Activated T-cell treated with anti-CD3 and anti-CD28 coated beads for 48 hours (primary cell): ENCODE measurements around the gene DLX2.

ENCODE experiments used
- DNase-seq: peaks from one replicate; pipeline ENCODE4 v3.0.0-alpha.2; 2020; ENCODE audit warnings: low read depth

DLX2 gene

GRCh38 chr2:172053486-172053885, 49.2 kb downstream of the DLX2 start:
- DNase-seq: no peak

- no peak for DNase-seq
Measured at GRCh38 chr2:172052000-172052983, 50.4 kb downstream of the DLX2 start.

GRCh38 chr2:172050479-172051125, 52.1 kb downstream of the DLX2 start:
- no peak for DNase-seq

- no peak for DNase-seq
Measured at GRCh38 chr2:172049567-172050120, 53.1 kb downstream of the DLX2 start.
